M059J (cell line): ENCODE data around the gene GLB1L2. TPM values are rescaled to one million over a fixed set of nuclear protein-coding genes. Genes with fewer than 3 reads are reported as not detected.
A peak's percentile ranks its signal among the peaks of the same experiment; 100 is the strongest.

ENCODE experiments used
- DNase-seq: peaks from one replicate; pipeline ENCODE4 v3.0.0-alpha.2; 2012; ENCODE audit warnings: low read depth
- total RNA-seq: library from RNA; depleted of rRNA; stranded (reverse); fragments of >200 nt; shearing (Covaris generic); gene quantifications from 2 replicates; pipeline ENCODE4 v1.2.3, GENCODE V29; 2014

GLB1L2 gene
- total RNA-seq, 1 experiment from 2014 or later: not detected

GRCh38 chr11:134405436-134405835 is 73.6 kb downstream of the GLB1L2 start:
- no peak for DNase-seq

- no peak for DNase-seq
These were observed 74.1 kb downstream of the GLB1L2 start for GRCh38 chr11:134405841-134406240.

GRCh38 chr11:134406264-134407185 is 74.7 kb downstream of the GLB1L2 start:
- no peak for DNase-seq

DNA sequence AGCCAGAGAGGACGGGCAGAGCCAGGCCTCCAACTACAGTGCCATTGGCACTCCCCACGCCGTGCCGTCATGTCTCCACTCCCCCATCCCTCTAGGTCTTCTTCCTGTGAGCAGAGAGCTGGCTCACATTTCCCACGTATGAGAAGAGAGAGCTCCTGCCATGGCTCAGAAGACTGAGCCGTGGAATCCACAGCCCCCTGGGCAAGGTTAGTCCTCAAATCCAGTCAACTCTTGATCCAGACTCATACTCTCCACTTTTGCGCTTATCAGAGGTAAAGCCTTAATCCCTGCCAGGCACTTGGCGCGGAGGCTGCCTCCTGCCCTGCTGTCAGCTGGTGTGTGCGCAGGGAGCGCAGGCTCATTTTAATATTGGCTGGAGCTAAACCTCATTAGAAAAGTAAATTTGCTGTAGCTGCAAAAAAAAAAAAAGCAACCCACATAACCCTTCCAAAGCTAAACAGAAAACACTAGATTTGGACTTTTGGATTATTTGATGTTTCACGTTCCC is 75.6 kb downstream of the GLB1L2 start:
- no peak for DNase-seq

DNA sequence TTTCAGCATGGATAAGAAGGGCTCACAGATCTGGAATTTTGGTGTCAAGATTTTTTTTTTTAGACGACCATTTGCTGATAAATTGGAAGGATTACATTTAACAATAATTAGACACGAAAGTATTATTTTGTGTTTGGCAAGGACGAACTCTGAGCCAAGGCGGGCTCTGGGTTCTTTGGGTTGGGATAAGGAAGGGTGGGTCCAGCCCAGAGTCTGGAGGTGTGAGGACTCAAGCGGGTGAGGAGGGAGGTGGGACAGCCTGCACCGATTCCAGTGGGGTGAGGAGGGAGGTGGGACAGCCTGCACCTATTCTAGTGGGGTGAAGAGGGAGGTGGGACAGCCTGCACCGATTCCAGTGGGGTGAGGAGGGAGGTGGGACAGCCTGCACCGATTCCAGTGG is 76.1 kb downstream of the GLB1L2 start:
- no peak for DNase-seq

DNA sequence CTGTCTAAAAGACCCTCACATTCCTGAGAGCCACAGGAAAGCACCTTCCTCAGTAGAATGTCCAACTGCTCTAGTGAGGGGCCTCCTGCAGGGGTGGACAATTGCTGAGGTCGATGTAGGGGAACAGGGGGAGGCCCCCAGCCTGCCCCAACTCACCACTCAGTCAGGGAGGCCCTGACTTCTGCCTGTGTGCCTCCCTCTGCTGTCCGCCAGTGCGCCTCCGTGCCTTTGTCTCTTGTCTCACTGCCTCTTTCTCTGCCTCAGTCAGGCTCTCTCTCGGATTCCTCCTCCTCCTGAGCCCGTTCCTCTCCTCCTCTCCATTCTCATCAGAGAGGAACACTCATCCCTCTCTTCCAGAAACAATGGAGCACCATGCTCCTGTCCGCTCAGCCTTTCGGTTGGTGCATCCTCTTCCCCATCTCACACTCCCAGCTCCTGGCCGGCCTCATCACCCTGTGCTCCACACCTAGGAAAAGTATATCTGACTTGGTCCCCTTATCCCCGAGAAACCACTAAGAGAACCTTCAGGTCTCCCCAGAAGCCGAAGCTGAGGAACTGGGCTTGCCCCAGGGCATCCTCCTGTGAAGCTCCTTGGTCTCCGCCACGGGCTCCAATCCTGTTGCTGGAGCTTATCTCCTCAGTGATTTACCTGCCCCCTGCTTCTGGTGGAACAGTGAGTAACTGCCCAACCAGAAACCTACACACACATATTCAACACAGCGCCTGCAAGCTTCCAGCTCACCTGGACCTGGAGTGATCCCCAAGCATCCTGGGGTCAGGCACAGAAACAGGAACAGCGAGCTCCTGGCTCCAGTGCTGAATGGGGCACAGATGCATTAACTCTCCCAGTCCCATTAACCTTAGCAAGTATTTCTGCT is 78.0 kb downstream of the GLB1L2 start:
- DNase-seq: no peak

DNA sequence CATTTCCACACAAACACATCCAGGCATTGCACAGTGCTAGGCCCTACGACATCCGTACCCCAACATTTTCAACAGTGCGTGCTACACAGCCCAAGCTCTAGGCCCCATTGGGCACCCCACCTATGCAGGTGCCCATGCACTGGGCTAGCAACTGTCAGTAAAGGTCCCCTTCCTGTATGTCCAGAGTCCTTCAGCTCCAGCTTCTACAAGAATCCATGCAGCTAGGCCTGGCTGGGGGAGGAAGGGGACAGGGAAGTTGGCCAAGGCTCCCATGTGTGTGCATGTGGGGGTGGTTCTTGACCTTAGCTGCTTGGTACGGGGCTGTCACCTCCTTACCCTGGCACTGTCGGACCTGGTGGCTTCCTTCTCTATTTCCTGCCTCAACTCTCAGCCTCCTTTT is 79.0 kb downstream of the GLB1L2 start:
- DNase-seq: no peak

- no peak for DNase-seq
These were observed 80.6 kb downstream of the GLB1L2 start, which contains the start of gene B3GAT1 for GRCh38 chr11:134412203-134413042. B3GAT1 (minus strand) TSS chr11:134412242; CDS start chr11:134387659, 24,583 bp downstream.

- no peak for DNase-seq
These were observed 81.4 kb downstream of the GLB1L2 start for GRCh38 chr11:134413043-134413825.

DNA sequence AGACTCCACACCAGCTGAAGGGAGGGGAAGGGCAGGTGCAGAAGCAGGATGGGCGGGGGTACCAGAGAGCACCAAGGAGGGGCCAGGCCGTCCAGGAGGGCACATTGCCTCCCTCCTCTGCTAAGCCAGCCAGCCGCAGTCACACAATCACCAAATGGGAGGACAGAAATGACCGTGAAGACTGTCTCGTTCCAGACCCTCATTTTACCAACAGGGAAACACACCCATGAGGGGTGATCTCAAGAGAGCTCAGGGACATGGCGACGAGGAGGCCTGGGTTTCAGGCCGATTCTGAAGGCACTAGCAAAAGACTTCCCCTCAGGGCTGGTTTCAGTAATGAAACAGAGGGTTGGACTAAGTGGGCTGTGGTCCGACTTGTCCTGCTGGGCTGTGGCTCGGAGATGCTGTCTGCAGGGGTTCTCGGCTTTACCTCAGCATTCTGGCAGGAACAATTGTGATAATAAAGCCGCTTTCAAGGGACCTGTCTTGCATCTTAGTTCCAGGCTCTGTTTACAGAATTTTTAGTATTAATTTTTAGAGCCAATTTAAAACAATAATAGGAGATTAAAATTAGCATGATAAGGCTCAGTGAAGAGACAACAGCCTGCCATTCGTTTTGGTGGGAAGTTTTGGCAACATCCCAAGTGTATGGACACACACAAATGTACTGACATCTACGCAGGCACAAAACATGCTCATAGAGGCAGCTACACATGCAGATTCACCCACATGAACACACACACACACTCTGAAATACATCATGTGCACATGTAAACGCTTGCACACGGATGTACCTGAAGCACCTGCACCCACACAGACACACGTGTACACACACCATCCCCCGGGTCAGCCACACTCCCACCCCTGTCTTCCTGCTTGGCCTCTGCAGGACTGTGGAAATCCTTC is 82.3 kb downstream of the GLB1L2 start:
- DNase-seq: no peak

DNA sequence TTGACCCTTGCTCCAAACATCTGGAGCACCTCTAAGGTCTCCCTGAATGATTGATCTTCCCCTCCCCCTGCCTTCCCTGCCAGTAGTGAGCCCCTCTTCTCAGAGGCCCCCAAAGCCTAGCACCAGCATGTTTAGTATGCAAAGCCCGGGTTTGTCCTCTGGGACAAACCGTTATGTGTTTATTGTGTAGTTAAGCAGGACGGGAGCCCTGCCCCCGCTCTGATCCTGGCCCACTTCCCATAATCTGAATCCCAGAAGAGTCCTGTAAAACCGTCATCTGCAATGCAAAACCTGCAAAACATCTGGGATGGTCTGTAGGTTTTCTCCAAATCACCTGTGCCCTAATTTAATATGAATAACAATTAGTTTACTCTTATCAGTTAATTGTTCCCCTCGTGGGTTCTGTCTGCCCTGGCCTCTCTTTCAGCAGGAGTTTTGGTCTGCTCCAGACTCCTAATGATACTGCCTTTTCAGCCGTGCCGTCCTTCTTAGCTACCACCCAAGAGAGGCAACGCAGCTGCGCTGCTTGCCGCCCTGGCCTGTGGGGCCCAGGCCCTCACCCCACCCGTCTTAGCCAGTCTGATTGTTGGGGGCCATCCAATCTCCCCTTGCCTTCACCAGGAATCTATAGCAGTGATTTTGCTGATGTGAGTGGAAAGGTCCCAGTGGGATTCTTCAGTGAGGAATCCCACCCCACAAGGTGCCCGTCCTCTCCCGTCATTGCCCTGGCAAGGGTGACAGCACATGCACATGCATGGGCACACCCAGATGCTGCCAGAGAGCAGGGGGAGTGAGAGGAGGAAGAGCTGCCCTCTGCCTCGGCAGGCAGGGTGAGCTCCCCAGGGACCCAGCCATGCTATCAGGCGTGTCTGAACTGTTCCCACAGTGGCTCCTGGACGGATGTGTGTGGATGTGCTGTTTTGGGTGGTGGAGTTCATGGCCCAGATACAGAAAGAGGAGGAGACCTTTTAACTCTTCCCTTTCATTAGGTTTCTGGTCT is 83.3 kb downstream of the GLB1L2 start:
- DNase-seq: no peak

GRCh38 chr11:134416726-134417125 is 84.9 kb downstream of the GLB1L2 start:
- no peak for DNase-seq

DNA sequence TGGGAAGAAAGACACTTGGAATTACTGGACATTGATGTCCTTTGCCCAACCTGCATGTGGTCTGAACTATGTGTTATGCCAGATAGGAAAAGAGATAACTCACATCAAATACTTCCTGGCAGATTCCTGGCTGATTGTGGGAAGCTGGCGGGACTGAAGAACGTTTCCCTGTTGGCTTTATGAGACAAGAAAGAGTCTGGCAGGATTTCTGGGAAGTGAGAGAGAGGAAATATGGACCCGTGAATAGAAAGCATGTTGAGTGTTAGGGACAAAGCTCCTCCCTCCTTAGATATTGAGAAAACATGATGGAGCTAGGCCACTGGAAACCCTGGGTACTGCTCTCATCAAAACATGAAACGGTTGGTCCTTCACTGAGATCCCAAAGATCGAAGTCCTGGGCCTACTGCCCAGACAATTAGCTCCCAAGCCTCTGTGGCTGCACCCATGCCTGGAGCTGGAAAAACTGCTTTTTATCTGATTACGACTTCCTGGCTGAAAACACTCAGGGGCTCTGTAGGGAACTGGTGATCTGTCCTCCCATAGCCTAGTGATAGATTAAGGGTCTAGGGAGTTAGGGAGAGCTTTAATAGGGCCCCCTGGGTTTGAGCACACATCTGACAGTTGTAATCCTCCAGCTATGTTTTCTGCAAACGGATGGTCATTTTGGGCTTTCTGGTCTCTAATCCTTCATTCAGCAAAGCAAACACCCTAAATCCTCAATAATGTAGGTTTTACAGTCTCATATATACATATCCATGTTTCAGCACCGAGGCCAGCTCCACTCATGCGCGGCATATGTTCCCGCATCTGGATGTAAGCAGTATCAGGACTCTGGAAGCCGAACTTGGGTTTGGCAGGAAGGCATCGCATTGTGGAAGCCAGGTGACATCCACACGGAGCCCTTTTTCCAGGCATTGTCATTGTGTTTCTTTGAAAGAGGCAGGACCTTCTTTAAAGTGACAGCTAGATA is 86.4 kb downstream of the GLB1L2 start:
- DNase-seq: peak; percentile 11

DNA sequence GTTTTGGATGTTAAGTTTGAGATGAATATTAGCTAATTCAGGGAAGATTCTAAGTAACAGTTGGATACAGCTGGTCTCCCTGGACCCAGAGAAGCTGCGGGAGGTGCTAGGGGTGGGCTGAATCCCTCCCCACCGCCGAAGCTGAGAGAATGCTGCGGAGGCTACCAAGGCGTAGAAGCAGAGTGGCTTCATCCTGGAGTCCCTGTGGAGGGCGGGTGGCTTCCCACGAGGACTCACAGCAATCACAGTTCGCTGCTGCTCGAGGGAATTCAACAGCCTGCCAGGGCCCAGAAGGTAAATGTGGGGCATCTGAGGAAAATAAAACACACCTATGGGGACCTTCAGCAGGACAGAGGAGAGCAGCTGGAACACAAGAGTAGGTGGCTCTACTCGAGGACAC is 91.3 kb downstream of the GLB1L2 start:
- DNase-seq: no peak

- DNase-seq: no peak
These were observed 93.6 kb downstream of the GLB1L2 start for GRCh38 chr11:134425413-134425812.
